IPS-18a (cell line): ENCODE data around the gene THBD.

ENCODE experiments used
- H3K27ac ChIP-seq: one replicate; pipeline ENCODE4 v1.5.1; 2013; ENCODE audit warnings: low read length
- H3K27me3 ChIP-seq: one replicate; pipeline ENCODE4 v1.6.1; 2013; ENCODE audit warnings: mild to moderate bottlenecking, low read length; ENCODE audit not compliant: control insufficient read depth, insufficient read depth
- H3K36me3 ChIP-seq: one replicate; pipeline ENCODE4 v1.6.1; 2013; ENCODE audit warnings: low read depth, low read length; ENCODE audit not compliant: control insufficient read depth
- H3K4me1 ChIP-seq: one replicate; pipeline ENCODE4 v1.6.1; 2013; ENCODE audit warnings: low read depth, low read length; ENCODE audit not compliant: control insufficient read depth
- H3K4me3 ChIP-seq: one replicate; pipeline ENCODE4 v1.5.1; 2013; ENCODE audit warnings: low read length
- H3K9ac ChIP-seq: one replicate; pipeline ENCODE4 v1.6.1; 2013; ENCODE audit warnings: mild to moderate bottlenecking, low read length, moderate library complexity
- H3K9me3 ChIP-seq: one replicate; pipeline ENCODE4 v1.6.1; 2013; ENCODE audit warnings: low read depth, low read length; ENCODE audit not compliant: control insufficient read depth

THBD gene

GRCh38 chr20:23069108-23069507, 19.6 kb upstream of the THBD start:
- Histone ChIP-seq H3K9me3 (no peaks in the 10 kb centered on the region), H3K27ac (no peak overlapping the region), H3K4me3 (no peak overlapping the region), H3K36me3 (no peaks in the 10 kb centered on the region), H3K9ac (no peak overlapping the region), H3K27me3 (no peaks in the 10 kb centered on the region), H3K4me1 (peaks cover 3% of the 10 kb centered on the region)

GRCh38 chr20:23068283-23068682, 18.8 kb upstream of the THBD start:
- no peaks in the 10 kb centered on the region for H3K9me3 ChIP-seq
- H3K36me3 ChIP-seq: no peaks in the 10 kb centered on the region
- no peak overlapping the region for H3K9ac ChIP-seq
- H3K4me3 ChIP-seq: no peak overlapping the region
- H3K27me3 ChIP-seq: no peaks in the 10 kb centered on the region
- H3K4me1 ChIP-seq: peaks cover 5% of the 10 kb centered on the region
- H3K27ac ChIP-seq: no peak overlapping the region

- Histone ChIP-seq H3K27ac (no peak overlapping the region), H3K9ac (no peak overlapping the region), H3K4me1 (peaks cover 19% of the 10 kb centered on the region), H3K4me3 (no peak overlapping the region), H3K27me3 (no peaks in the 10 kb centered on the region), H3K9me3 (no peaks in the 10 kb centered on the region), H3K36me3 (no peaks in the 10 kb centered on the region)
Measured at GRCh38 chr20:23066772-23067171, 17.3 kb upstream of the THBD start.

- no peak overlapping the region for H3K4me3 ChIP-seq
- no peak overlapping the region for H3K9ac ChIP-seq
- no peak overlapping the region for H3K27ac ChIP-seq
- no peaks in the 10 kb centered on the region for H3K9me3 ChIP-seq
- no peaks in the 10 kb centered on the region for H3K36me3 ChIP-seq
- H3K27me3 ChIP-seq: no peaks in the 10 kb centered on the region
- peaks cover 25% of the 10 kb centered on the region for H3K4me1 ChIP-seq
Measured at GRCh38 chr20:23065266-23066201, 16.1 kb upstream of the THBD start.

- Histone ChIP-seq H3K9ac (no peak overlapping the region), H3K9me3 (no peaks in the 10 kb centered on the region), H3K4me3 (no peak overlapping the region), H3K4me1 (peaks cover 25% of the 10 kb centered on the region), H3K36me3 (no peaks in the 10 kb centered on the region), H3K27ac (no peak overlapping the region), H3K27me3 (no peaks in the 10 kb centered on the region)
Measured at GRCh38 chr20:23063581-23063980, 14.1 kb upstream of the THBD start.

- Histone ChIP-seq H3K9ac (no peak overlapping the region), H3K27ac (no peak overlapping the region), H3K4me3 (no peak overlapping the region), H3K9me3 (no peaks in the 10 kb centered on the region), H3K4me1 (peaks cover 25% of the 10 kb centered on the region), H3K36me3 (no peaks in the 10 kb centered on the region), H3K27me3 (no peaks in the 10 kb centered on the region)
Measured at GRCh38 chr20:23063168-23063567, 13.7 kb upstream of the THBD start.

GRCh38 chr20:23062632-23063031, 13.2 kb upstream of the THBD start:
- peaks cover 25% of the 10 kb centered on the region for H3K4me1 ChIP-seq
- no peak overlapping the region for H3K27ac ChIP-seq

GRCh38 chr20:23061734-23062561, 12.5 kb upstream of the THBD start:
- no peaks in the 10 kb centered on the region for H3K36me3 ChIP-seq
- H3K9ac ChIP-seq: no peak overlapping the region
- H3K27ac ChIP-seq: no peak overlapping the region
- H3K9me3 ChIP-seq: no peaks in the 10 kb centered on the region
- H3K27me3 ChIP-seq: no peaks in the 10 kb centered on the region
- no peak overlapping the region for H3K4me3 ChIP-seq
- H3K4me1 ChIP-seq: peaks cover 25% of the 10 kb centered on the region

More at GRCh38 chr20:23062632-23063031, 13.2 kb upstream of the THBD start:
- no peaks in the 10 kb centered on the region for H3K36me3 ChIP-seq
- H3K9ac ChIP-seq: no peak overlapping the region
- no peaks in the 10 kb centered on the region for H3K27me3 ChIP-seq
- no peak overlapping the region for H3K4me3 ChIP-seq
- H3K9me3 ChIP-seq: no peaks in the 10 kb centered on the region

GRCh38 chr20:23061262-23061661, 11.8 kb upstream of the THBD start:
- H3K36me3 ChIP-seq: no peaks in the 10 kb centered on the region
- H3K27me3 ChIP-seq: no peaks in the 10 kb centered on the region
- no peaks in the 10 kb centered on the region for H3K9me3 ChIP-seq
- no peak overlapping the region for H3K9ac ChIP-seq
- H3K4me1 ChIP-seq: peaks cover 25% of the 10 kb centered on the region
- no peak overlapping the region for H3K4me3 ChIP-seq
- no peak overlapping the region for H3K27ac ChIP-seq

- Histone ChIP-seq H3K4me3 (no peak overlapping the region), H3K36me3 (no peaks in the 10 kb centered on the region), H3K9ac (no peak overlapping the region), H3K27ac (no peak overlapping the region), H3K4me1 (peaks cover 22% of the 10 kb centered on the region), H3K27me3 (no peaks in the 10 kb centered on the region), H3K9me3 (no peaks in the 10 kb centered on the region)
Measured at GRCh38 chr20:23060629-23061028, 11.2 kb upstream of the THBD start.

GRCh38 chr20:23059846-23060245, 10.4 kb upstream of the THBD start:
- Histone ChIP-seq H3K9me3 (no peaks in the 10 kb centered on the region), H3K36me3 (no peaks in the 10 kb centered on the region), H3K27me3 (no peaks in the 10 kb centered on the region), H3K4me3 (no peak overlapping the region), H3K4me1 (peaks cover 21% of the 10 kb centered on the region), H3K9ac (no peak overlapping the region), H3K27ac (no peak overlapping the region)
